HepG2 (cell line): ENCODE data around the gene PBX2. TPM values are rescaled to one million over a fixed set of nuclear protein-coding genes. Genes with fewer than 3 reads are reported as not detected.

ENCODE experiments used
- ATF7 ChIP-seq, 2 experiments: fragments of 450-650 bp in 1 of 2; sonication (generic) in 1 of 2; formaldehyde crosslinking in 1 of 2; IDR thresholded peaks; 2 replicates each; pipeline versions ENCODE4 v1.4.0 to v1.6.1; 2016 to 2020; ENCODE audit warnings: antibody characterized with exemption in 1 of 2, mild to moderate bottlenecking in 1 of 2, missing genetic modification reagents in 1 of 2
- CSRNP1 ChIP-seq: sonication (generic); formaldehyde crosslinking; IDR thresholded peaks from 2 replicates; pipeline ENCODE4 v1.8.1; 2023; ENCODE audit warnings: mild to moderate bottlenecking, missing genetic modification reagents
- GPN1 ChIP-seq: sonication (generic); formaldehyde crosslinking; IDR thresholded peaks from 2 replicates; pipeline ENCODE4 v1.5.1; 2020; ENCODE audit warnings: missing genetic modification reagents, borderline replicate concordance
- KDM2A ChIP-seq: sonication (generic); formaldehyde crosslinking; IDR thresholded peaks from 2 replicates; pipeline ENCODE4 v1.4.0; 2020; ENCODE audit warnings: low read depth, missing genetic modification reagents, borderline replicate concordance
- MEF2D ChIP-seq: sonication (generic); formaldehyde crosslinking; IDR thresholded peaks from 2 replicates; pipeline ENCODE4 v1.5.1; 2020; ENCODE audit warnings: mild to moderate bottlenecking, missing genetic modification reagents
- NFYC ChIP-seq: IDR thresholded peaks from 2 replicates; pipeline ENCODE4 v1.6.1; 2016; ENCODE audit warnings: missing genetic modification reagents, missing compliant biosample characterization
- RFX1 ChIP-seq: fragments of 450-650 bp; IDR thresholded peaks from 2 replicates; pipeline ENCODE4 v1.6.1; 2017
- SRSF1 ChIP-seq: fragments of 200-400 bp; formaldehyde crosslinking; optimal IDR thresholded peaks from 2 replicates; pipeline ENCODE3; 2017; ENCODE audit warnings: mild to moderate bottlenecking, low read depth, low read length, moderate library complexity
- THAP11 ChIP-seq: IDR thresholded peaks from 2 replicates; pipeline ENCODE4 v1.6.1; 2016; ENCODE audit warnings: missing biosample characterization, missing genetic modification reagents
- U2AF1 ChIP-seq: fragments of 200-400 bp; formaldehyde crosslinking; optimal IDR thresholded peaks from 2 replicates; pipeline ENCODE3; 2017; ENCODE audit warnings: mild to moderate bottlenecking, low read depth, low read length
- U2AF2 ChIP-seq: fragments of 200-400 bp; formaldehyde crosslinking; IDR thresholded peaks from 2 replicates; pipeline ENCODE4 v1.6.1; 2017; ENCODE audit warnings: low read depth, mild to moderate bottlenecking, low read length
- ZBTB7B ChIP-seq: sonication (generic); formaldehyde crosslinking; IDR thresholded peaks from 2 replicates; pipeline ENCODE4 v1.4.0; 2020; ENCODE audit warnings: missing genetic modification reagents
- ZFP90 ChIP-seq: sonication (generic); formaldehyde crosslinking; IDR thresholded peaks from 2 replicates; pipeline ENCODE4 v1.8.0; 2022; ENCODE audit warnings: missing genetic modification reagents, mild to moderate bottlenecking, inconsistent platforms, borderline replicate concordance
- ZNF136 ChIP-seq: sonication (generic); formaldehyde crosslinking; IDR thresholded peaks from 2 replicates; pipeline ENCODE4 v1.8.1; 2022; ENCODE audit warnings: low read depth, mild to moderate bottlenecking, moderate library complexity, missing genetic modification reagents
- ZNF33B ChIP-seq: sonication (generic); formaldehyde crosslinking; IDR thresholded peaks from 2 replicates; pipeline ENCODE4 v1.5.1; 2020; ENCODE audit warnings: mild to moderate bottlenecking, missing genetic modification reagents
- ZNF605 ChIP-seq: sonication (generic); formaldehyde crosslinking; IDR thresholded peaks from 2 replicates; pipeline ENCODE4 v1.8.0; 2022; ENCODE audit warnings: mild to moderate bottlenecking, missing genetic modification reagents
- ZNF75D ChIP-seq: sonication (generic); formaldehyde crosslinking; IDR thresholded peaks from 2 replicates; pipeline ENCODE4 v1.8.1; 2023; ENCODE audit warnings: missing genetic modification reagents, mild to moderate bottlenecking, borderline replicate concordance
- ZSCAN21 ChIP-seq: sonication (generic); formaldehyde crosslinking; IDR thresholded peaks from 2 replicates; pipeline ENCODE4 v1.8.0; 2022; ENCODE audit warnings: mild to moderate bottlenecking, missing genetic modification reagents, moderate library complexity, borderline replicate concordance
- ZSCAN31 ChIP-seq: sonication (generic); formaldehyde crosslinking; IDR thresholded peaks from 2 replicates; pipeline ENCODE4 v1.5.0; 2020; ENCODE audit warnings: low read depth, mild to moderate bottlenecking, missing genetic modification reagents
- polyA plus RNA-seq, 8 experiments: library from polyadenylated mRNA; depleted of rRNA in 3 of 8; stranded (reverse) in 7 of 8; unstranded in 1 of 8; fragments of >200 nt; fragmentation: Illumina TruSeq in 4 of 8; extraction: Trizol in 4 of 8; gene quantifications; 2 replicates each; pipeline versions ENCODE4 v1.2.1 to v1.2.3, GENCODE V29; 2011 to 2016; ENCODE audit warnings: low read depth in 4 of 8, missing spikeins in 1 of 8, mixed read lengths in 1 of 8; ENCODE audit not compliant: insufficient read depth in 1 of 8
- total RNA-seq, 5 experiments: library from RNA; depleted of rRNA; stranded (reverse); fragments of >200 nt; fragmentation: Illumina TruSeq; extraction: Trizol; gene quantifications; 2 replicates each; pipeline ENCODE4 v1.2.3, GENCODE V29; 2016; ENCODE audit warnings: low read depth in 1 of 5
- TF ChIP-seq, protein P1 (sequence below): sonication (generic); formaldehyde crosslinking; IDR thresholded peaks from 2 replicates; pipeline ENCODE4 v1.4.0; 2020; ENCODE audit warnings: missing genetic modification reagents, borderline replicate concordance
- TF ChIP-seq, protein P2 (sequence below): sonication (generic); formaldehyde crosslinking; IDR thresholded peaks from 2 replicates; pipeline ENCODE4 v1.8.1; 2023; ENCODE audit warnings: mild to moderate bottlenecking, missing genetic modification reagents, borderline replicate concordance
- TF ChIP-seq, protein P3 (sequence below): fragments of 450-650 bp; IDR thresholded peaks from 2 replicates; pipeline ENCODE4 v1.6.1; 2017

The PBX2 gene
- total and polyA plus RNA-seq, 2 of the 13 experiments (the other 11 are each of a cell fraction or from before 2014, with no cell fraction given) = 42.3 to 77.8 TPM

- TF ChIP-seq, protein P1, sequence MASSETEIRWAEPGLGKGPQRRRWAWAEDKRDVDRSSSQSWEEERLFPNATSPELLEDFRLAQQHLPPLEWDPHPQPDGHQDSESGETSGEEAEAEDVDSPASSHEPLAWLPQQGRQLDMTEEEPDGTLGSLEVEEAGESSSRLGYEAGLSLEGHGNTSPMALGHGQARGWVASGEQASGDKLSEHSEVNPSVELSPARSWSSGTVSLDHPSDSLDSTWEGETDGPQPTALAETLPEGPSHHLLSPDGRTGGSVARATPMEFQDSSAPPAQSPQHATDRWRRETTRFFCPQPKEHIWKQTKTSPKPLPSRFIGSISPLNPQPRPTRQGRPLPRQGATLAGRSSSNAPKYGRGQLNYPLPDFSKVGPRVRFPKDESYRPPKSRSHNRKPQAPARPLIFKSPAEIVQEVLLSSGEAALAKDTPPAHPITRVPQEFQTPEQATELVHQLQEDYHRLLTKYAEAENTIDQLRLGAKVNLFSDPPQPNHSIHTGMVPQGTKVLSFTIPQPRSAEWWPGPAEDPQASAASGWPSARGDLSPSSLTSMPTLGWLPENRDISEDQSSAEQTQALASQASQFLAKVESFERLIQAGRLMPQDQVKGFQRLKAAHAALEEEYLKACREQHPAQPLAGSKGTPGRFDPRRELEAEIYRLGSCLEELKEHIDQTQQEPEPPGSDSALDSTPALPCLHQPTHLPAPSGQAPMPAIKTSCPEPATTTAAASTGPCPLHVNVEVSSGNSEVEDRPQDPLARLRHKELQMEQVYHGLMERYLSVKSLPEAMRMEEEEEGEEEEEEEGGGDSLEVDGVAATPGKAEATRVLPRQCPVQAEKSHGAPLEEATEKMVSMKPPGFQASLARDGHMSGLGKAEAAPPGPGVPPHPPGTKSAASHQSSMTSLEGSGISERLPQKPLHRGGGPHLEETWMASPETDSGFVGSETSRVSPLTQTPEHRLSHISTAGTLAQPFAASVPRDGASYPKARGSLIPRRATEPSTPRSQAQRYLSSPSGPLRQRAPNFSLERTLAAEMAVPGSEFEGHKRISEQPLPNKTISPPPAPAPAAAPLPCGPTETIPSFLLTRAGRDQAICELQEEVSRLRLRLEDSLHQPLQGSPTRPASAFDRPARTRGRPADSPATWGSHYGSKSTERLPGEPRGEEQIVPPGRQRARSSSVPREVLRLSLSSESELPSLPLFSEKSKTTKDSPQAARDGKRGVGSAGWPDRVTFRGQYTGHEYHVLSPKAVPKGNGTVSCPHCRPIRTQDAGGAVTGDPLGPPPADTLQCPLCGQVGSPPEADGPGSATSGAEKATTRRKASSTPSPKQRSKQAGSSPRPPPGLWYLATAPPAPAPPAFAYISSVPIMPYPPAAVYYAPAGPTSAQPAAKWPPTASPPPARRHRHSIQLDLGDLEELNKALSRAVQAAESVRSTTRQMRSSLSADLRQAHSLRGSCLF (CRISPR knock-in tag) = no peak
- TF ChIP-seq ZNF605 (CRISPR knock-in tag) = peak; percentile 41; the same call in 1 of the 2 replicates
- peak; percentile 16; the same call in 1 of the 2 replicates for TF ChIP-seq ZNF136
- TF ChIP-seq RFX1 = peak; percentile 99
- peak; percentile 91 for TF ChIP-seq U2AF2
- TF ChIP-seq, protein P2, sequence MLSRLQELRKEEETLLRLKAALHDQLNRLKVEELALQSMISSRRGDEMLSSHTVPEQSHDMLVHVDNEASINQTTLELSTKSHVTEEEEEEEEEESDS = no peak
- no peak for TF ChIP-seq ZSCAN21 (CRISPR knock-in tag)
- no peak for TF ChIP-seq ATF7 (IDR thresholded peaks at IDR 0.05)
- TF ChIP-seq ATF7 (CRISPR knock-in tag; IDR thresholded peaks at IDR 0.05) = no peak
- TF ChIP-seq ZSCAN31 = peak; percentile 93
- no peak for TF ChIP-seq SRSF1
- TF ChIP-seq, protein P3, sequence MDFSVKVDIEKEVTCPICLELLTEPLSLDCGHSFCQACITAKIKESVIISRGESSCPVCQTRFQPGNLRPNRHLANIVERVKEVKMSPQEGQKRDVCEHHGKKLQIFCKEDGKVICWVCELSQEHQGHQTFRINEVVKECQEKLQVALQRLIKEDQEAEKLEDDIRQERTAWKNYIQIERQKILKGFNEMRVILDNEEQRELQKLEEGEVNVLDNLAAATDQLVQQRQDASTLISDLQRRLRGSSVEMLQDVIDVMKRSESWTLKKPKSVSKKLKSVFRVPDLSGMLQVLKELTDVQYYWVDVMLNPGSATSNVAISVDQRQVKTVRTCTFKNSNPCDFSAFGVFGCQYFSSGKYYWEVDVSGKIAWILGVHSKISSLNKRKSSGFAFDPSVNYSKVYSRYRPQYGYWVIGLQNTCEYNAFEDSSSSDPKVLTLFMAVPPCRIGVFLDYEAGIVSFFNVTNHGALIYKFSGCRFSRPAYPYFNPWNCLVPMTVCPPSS = no peak
- no peak for TF ChIP-seq ZBTB7B (CRISPR knock-in tag)
- no peak for TF ChIP-seq ZNF75D (CRISPR knock-in tag)
- peak; percentile 17; the same call in 1 of the 2 replicates for TF ChIP-seq ZFP90 (CRISPR knock-in tag)
- peak; percentile 22; the same call in 1 of the 2 replicates for TF ChIP-seq ZNF33B (CRISPR knock-in tag)
- no peak for TF ChIP-seq CSRNP1 (CRISPR knock-in tag)
- peak; percentile 91 for TF ChIP-seq NFYC (CRISPR knock-in tag)
- TF ChIP-seq MEF2D = no peak
- TF ChIP-seq U2AF1 = no peak
- TF ChIP-seq GPN1 (CRISPR knock-in tag) = no peak
- 0 out of 2 replicates have a peak, but pooled peaks have one; percentile 33 for TF ChIP-seq THAP11
- no peak; the same call in 1 of the 2 replicates for TF ChIP-seq KDM2A (CRISPR knock-in tag)
These were observed 12.0 kb downstream of the PBX2 start, which contains the start of gene RNF5 (continued) for GRCh38 chr6:32177788-32178546.
